WTC11 (cell line): ENCODE results near the gene EFEMP2. TPM values are rescaled to one million over a fixed set of nuclear protein-coding genes. Genes with fewer than 3 reads are reported as not detected.

Experiments used
- ATAC-seq: fragments of 200-7000 bp; cut with Tn5 transposase; 2 replicates; pipeline ENCODE4 v1.10.0; 2021; ENCODE audit warnings: mild to moderate bottlenecking, moderate library complexity
- CTCF ChIA-PET: fragments of 300-600 bp; sonication (Branson Sonifier 250); formaldehyde crosslinking; loops from one replicate; lab custom pipeline; 2021; ENCODE audit warnings: antibody characterized with exemption; lab: Charles Lee
- POLR2A ChIA-PET: fragments of 350-600 bp; sonication (Branson Sonifier 250); formaldehyde crosslinking; loops from one replicate; lab custom pipeline; 2021; ENCODE audit warnings: antibody characterized with exemption; lab: Charles Lee
- DNase-seq: peaks from one replicate; pipeline ENCODE4 v3.0.0; 2021; ENCODE audit warnings: low spot score
- H3K27ac Mint-ChIP-seq: 2 replicates; pipeline ENCODE4 v1.8.0; 2021; ENCODE audit warnings: mixed read lengths
- H3K27me3 Mint-ChIP-seq: 2 replicates; pipeline ENCODE4 v1.8.0; 2021; ENCODE audit warnings: low read depth, mild to moderate bottlenecking, moderate library complexity, mixed read lengths
- H3K36me3 Mint-ChIP-seq: 2 replicates; pipeline ENCODE4 v1.8.0; 2021; ENCODE audit warnings: mixed read lengths
- H3K4me1 Mint-ChIP-seq: 2 replicates; pipeline ENCODE4 v1.8.0; 2022; ENCODE audit warnings: mixed read lengths
- H3K4me3 Mint-ChIP-seq: 2 replicates; pipeline ENCODE4 v1.8.0; 2021; ENCODE audit warnings: mild to moderate bottlenecking, moderate library complexity, mixed read lengths
- H3K9me3 Mint-ChIP-seq: 2 replicates; pipeline ENCODE4 v1.8.0; 2021; ENCODE audit warnings: mixed read lengths
- CBFB ChIP-seq: sonication (generic); formaldehyde crosslinking; IDR thresholded peaks from 2 replicates; pipeline ENCODE4 v1.8.1; 2022; ENCODE audit warnings: mild to moderate bottlenecking, low read depth, missing genetic modification reagents
- ESRRA ChIP-seq: sonication (generic); formaldehyde crosslinking; IDR thresholded peaks from 2 replicates; pipeline ENCODE4 v1.8.1; 2022; ENCODE audit warnings: mild to moderate bottlenecking, missing genetic modification reagents, borderline replicate concordance
- FOXK1 ChIP-seq: sonication (generic); formaldehyde crosslinking; IDR thresholded peaks from 2 replicates; pipeline ENCODE4 v1.8.0; 2022; ENCODE audit warnings: mild to moderate bottlenecking, moderate library complexity, missing genetic modification reagents
- FOXP1 ChIP-seq: sonication (generic); formaldehyde crosslinking; IDR thresholded peaks from 2 replicates; pipeline ENCODE4 v1.8.0; 2022; ENCODE audit warnings: missing genetic modification reagents, mild to moderate bottlenecking, moderate library complexity, borderline replicate concordance
- GRHL2 ChIP-seq: fragments of 250-450 bp; sonication (Bioruptor Pico); IDR thresholded peaks from 2 replicates; pipeline ENCODE4 v1.8.0; 2022; ENCODE audit warnings: mild to moderate bottlenecking, moderate library complexity; ENCODE audit not compliant: insufficient replicate concordance, severe bottlenecking
- JUN ChIP-seq: sonication (generic); formaldehyde crosslinking; IDR thresholded peaks from 2 replicates; pipeline ENCODE4 v1.8.0; 2023; ENCODE audit warnings: mild to moderate bottlenecking, missing genetic modification reagents
- NFATC4 ChIP-seq: fragments of 250-450 bp; sonication (Bioruptor Pico); IDR thresholded peaks from 2 replicates; pipeline ENCODE4 v1.9.0; 2021; ENCODE audit warnings: mild to moderate bottlenecking
- NFE2L1 ChIP-seq: sonication (generic); formaldehyde crosslinking; IDR thresholded peaks from 2 replicates; pipeline ENCODE4 v1.8.1; 2023; ENCODE audit warnings: missing genetic modification reagents
- OVOL2 ChIP-seq: fragments of 250-450 bp; sonication (Bioruptor Pico); IDR thresholded peaks from 2 replicates; pipeline ENCODE4 v1.9.0; 2021; ENCODE audit warnings: mild to moderate bottlenecking, borderline replicate concordance
- SMAD4 ChIP-seq: sonication (generic); formaldehyde crosslinking; IDR thresholded peaks from 2 replicates; pipeline ENCODE4 v1.8.0; 2022; ENCODE audit warnings: mild to moderate bottlenecking, missing genetic modification reagents
- SOX15 ChIP-seq: fragments of 250-450 bp; sonication (Bioruptor Pico); IDR thresholded peaks from 2 replicates; pipeline ENCODE4 v1.9.0; 2021; ENCODE audit warnings: mild to moderate bottlenecking
- TEAD4 ChIP-seq: sonication (generic); formaldehyde crosslinking; IDR thresholded peaks from 2 replicates; pipeline ENCODE4 v1.8.0; 2022; ENCODE audit warnings: mild to moderate bottlenecking, missing genetic modification reagents
- TP53 ChIP-seq: sonication (generic); formaldehyde crosslinking; IDR thresholded peaks from 2 replicates; pipeline ENCODE4 v1.8.1; 2023; ENCODE audit warnings: mild to moderate bottlenecking, missing genetic modification reagents
- ZNF121 ChIP-seq: sonication (generic); formaldehyde crosslinking; IDR thresholded peaks from 2 replicates; pipeline ENCODE4 v1.8.0; 2023; ENCODE audit warnings: missing genetic modification reagents
- ZNF219 ChIP-seq: sonication (generic); formaldehyde crosslinking; IDR thresholded peaks from 2 replicates; pipeline ENCODE4 v1.8.0; 2023; ENCODE audit warnings: missing genetic modification reagents, mild to moderate bottlenecking, borderline replicate concordance
- ZNF263 ChIP-seq: sonication (generic); formaldehyde crosslinking; IDR thresholded peaks from 2 replicates; pipeline ENCODE4 v1.8.1; 2022; ENCODE audit warnings: low read depth, mild to moderate bottlenecking, moderate library complexity, missing genetic modification reagents
- ZNF396 ChIP-seq: fragments of 250-450 bp; sonication (Bioruptor Pico); IDR thresholded peaks from 2 replicates; pipeline ENCODE4 v1.8.0; 2021; ENCODE audit warnings: mild to moderate bottlenecking, moderate library complexity, borderline replicate concordance
- ZNF416 ChIP-seq: fragments of 250-450 bp; sonication (Bioruptor Pico); IDR thresholded peaks from 2 replicates; pipeline ENCODE4 v1.9.0; 2021; ENCODE audit warnings: mild to moderate bottlenecking, inconsistent platforms
- total RNA-seq: library from RNA; stranded (reverse); gene quantifications from 3 replicates; pipeline ENCODE4 v1.2.3, GENCODE V29; 2021
- TF ChIP-seq, protein P1 (sequence below): sonication (generic); formaldehyde crosslinking; IDR thresholded peaks from 2 replicates; pipeline ENCODE4 v1.8.1; 2022; ENCODE audit warnings: missing genetic modification reagents, borderline replicate concordance
- TF ChIP-seq, protein P2 (sequence below): fragments of 250-450 bp; sonication (Bioruptor Pico); IDR thresholded peaks from 2 replicates; pipeline ENCODE4 v1.9.0; 2021; ENCODE audit warnings: mild to moderate bottlenecking
- TF ChIP-seq, protein P3 (sequence below): sonication (generic); formaldehyde crosslinking; IDR thresholded peaks from 2 replicates; pipeline ENCODE4 v1.8.0; 2022; ENCODE audit warnings: mild to moderate bottlenecking, missing genetic modification reagents
- TF ChIP-seq, protein P4 (sequence below): fragments of 250-450 bp; sonication (Bioruptor Pico); IDR thresholded peaks from 2 replicates; pipeline ENCODE4 v1.9.0; 2021; ENCODE audit warnings: moderate library complexity, mild to moderate bottlenecking, inconsistent platforms, borderline replicate concordance
- TF ChIP-seq, protein P5 (sequence below): sonication (generic); formaldehyde crosslinking; IDR thresholded peaks from 2 replicates; pipeline ENCODE4 v1.8.0; 2022; ENCODE audit warnings: mild to moderate bottlenecking, missing genetic modification reagents
- TF ChIP-seq, protein P6 (sequence below): sonication (generic); formaldehyde crosslinking; IDR thresholded peaks from 2 replicates; pipeline ENCODE4 v1.8.1; 2023; ENCODE audit warnings: mild to moderate bottlenecking, missing genetic modification reagents, moderate library complexity
- TF ChIP-seq, protein P7 (sequence below): sonication (generic); formaldehyde crosslinking; IDR thresholded peaks from 2 replicates; pipeline ENCODE4 v1.8.1; 2023; ENCODE audit warnings: mild to moderate bottlenecking, moderate library complexity, missing genetic modification reagents
- TF ChIP-seq, protein P8 (sequence below): sonication (generic); formaldehyde crosslinking; conservative IDR thresholded peaks from 2 replicates; pipeline ENCODE4 v1.8.1; 2022; ENCODE audit warnings: mild to moderate bottlenecking, missing genetic modification reagents

EFEMP2 gene
- total RNA-seq, 1 experiment from 2014 or later = 14.2 TPM

DNA sequence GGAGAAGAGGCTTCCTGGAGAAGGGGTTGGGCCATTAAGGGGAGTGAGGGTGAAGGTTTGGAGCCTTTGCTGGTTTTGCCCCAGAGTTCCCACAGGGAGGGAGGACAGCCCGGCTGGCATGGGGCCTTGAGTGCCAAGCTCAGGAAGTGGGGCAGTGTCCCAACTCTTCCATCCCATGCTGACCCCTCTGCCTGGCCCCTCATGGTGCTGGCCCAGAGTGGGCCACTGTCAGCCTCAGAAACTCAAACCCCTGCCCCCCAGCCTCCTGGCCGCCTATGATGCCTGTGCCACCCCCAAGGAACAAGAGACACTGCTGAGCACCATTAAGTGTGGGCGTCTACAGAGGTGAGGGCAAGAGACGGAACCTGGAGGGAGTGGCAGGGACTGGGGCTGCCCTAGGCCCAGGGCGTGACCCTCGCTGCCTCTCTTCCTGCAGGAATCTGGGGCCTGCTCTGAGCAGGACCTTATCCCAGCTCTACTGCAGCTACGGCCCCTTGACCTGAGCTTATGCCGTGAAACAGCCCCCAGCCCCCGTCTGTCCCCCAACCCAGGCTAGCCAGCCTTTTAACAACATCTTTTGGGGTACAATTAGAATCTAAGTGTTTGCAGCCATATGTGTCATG lies 6.9 kb downstream of the EFEMP2 start:
- Mint-ChIP-seq H3K4me1 (peaks cover 19% of the 10 kb centered on the region), H3K4me3 (no peak overlapping the region), H3K27me3 (peaks cover 26% of the 10 kb centered on the region), H3K9me3 (no peaks in the 10 kb centered on the region), H3K27ac (no peak overlapping the region), H3K36me3 (peaks cover 20% of the 10 kb centered on the region)
- ATAC-seq (no peak), DNase-seq (no peak)
- CTCF ChIA-PET = interaction anchor here (16.6 kb wide), 1 partner anchor 24 kb away, joined by 539 read pairs; the partner anchor contains the start of genes CCDC85B and FIBP
- TF ChIP-seq, protein P1, sequence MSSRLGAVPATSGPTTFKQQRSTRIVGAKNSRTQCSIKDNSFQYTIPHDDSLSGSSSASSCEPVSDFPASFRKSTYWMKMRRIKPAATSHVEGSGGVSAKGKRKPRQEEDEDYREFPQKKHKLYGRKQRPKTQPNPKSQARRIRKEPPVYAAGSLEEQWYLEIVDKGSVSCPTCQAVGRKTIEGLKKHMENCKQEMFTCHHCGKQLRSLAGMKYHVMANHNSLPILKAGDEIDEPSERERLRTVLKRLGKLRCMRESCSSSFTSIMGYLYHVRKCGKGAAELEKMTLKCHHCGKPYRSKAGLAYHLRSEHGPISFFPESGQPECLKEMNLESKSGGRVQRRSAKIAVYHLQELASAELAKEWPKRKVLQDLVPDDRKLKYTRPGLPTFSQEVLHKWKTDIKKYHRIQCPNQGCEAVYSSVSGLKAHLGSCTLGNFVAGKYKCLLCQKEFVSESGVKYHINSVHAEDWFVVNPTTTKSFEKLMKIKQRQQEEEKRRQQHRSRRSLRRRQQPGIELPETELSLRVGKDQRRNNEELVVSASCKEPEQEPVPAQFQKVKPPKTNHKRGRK (CRISPR knock-in tag) = no peak
- no peak for TF ChIP-seq SOX15
- no peak for TF ChIP-seq FOXP1 (CRISPR knock-in tag)
- no peak for TF ChIP-seq CBFB
- no peak for TF ChIP-seq NFE2L1 (CRISPR knock-in tag)
- no peak for TF ChIP-seq FOXK1 (CRISPR knock-in tag)
- no peak for TF ChIP-seq TP53 (CRISPR knock-in tag)
- TF ChIP-seq GRHL2 (CRISPR knock-in tag) = no peak
- TF ChIP-seq, protein P2, sequence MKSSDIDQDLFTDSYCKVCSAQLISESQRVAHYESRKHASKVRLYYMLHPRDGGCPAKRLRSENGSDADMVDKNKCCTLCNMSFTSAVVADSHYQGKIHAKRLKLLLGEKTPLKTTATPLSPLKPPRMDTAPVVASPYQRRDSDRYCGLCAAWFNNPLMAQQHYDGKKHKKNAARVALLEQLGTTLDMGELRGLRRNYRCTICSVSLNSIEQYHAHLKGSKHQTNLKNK = no peak
- TF ChIP-seq ZNF396 (CRISPR knock-in tag) = no peak
- TF ChIP-seq ZNF263 (CRISPR knock-in tag) = no peak
- TF ChIP-seq, protein P3, sequence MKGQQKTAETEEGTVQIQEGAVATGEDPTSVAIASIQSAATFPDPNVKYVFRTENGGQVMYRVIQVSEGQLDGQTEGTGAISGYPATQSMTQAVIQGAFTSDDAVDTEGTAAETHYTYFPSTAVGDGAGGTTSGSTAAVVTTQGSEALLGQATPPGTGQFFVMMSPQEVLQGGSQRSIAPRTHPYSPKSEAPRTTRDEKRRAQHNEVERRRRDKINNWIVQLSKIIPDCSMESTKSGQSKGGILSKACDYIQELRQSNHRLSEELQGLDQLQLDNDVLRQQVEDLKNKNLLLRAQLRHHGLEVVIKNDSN = no peak
- TF ChIP-seq OVOL2 (CRISPR knock-in tag) = no peak
- TF ChIP-seq, protein P4, sequence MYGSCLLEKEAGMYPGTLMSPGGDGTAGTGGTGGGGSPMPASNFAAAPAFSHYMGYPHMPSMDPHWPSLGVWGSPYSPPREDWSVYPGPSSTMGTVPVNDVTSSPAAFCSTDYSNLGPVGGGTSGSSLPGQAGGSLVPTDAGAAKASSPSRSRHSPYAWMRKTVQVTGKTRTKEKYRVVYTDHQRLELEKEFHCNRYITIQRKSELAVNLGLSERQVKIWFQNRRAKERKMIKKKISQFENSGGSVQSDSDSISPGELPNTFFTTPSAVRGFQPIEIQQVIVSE (CRISPR knock-in tag) = no peak
- TF ChIP-seq ZNF416 (CRISPR knock-in tag) = no peak
- TF ChIP-seq, protein P5, sequence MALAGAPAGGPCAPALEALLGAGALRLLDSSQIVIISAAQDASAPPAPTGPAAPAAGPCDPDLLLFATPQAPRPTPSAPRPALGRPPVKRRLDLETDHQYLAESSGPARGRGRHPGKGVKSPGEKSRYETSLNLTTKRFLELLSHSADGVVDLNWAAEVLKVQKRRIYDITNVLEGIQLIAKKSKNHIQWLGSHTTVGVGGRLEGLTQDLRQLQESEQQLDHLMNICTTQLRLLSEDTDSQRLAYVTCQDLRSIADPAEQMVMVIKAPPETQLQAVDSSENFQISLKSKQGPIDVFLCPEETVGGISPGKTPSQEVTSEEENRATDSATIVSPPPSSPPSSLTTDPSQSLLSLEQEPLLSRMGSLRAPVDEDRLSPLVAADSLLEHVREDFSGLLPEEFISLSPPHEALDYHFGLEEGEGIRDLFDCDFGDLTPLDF (CRISPR knock-in tag) = no peak
- TF ChIP-seq, protein P6, sequence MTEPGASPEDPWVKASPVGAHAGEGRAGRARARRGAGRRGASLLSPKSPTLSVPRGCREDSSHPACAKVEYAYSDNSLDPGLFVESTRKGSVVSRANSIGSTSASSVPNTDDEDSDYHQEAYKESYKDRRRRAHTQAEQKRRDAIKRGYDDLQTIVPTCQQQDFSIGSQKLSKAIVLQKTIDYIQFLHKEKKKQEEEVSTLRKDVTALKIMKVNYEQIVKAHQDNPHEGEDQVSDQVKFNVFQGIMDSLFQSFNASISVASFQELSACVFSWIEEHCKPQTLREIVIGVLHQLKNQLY (CRISPR knock-in tag) = no peak
- no peak for TF ChIP-seq SMAD4 (CRISPR knock-in tag)
- POLR2A ChIA-PET = no interaction called here

DNA sequence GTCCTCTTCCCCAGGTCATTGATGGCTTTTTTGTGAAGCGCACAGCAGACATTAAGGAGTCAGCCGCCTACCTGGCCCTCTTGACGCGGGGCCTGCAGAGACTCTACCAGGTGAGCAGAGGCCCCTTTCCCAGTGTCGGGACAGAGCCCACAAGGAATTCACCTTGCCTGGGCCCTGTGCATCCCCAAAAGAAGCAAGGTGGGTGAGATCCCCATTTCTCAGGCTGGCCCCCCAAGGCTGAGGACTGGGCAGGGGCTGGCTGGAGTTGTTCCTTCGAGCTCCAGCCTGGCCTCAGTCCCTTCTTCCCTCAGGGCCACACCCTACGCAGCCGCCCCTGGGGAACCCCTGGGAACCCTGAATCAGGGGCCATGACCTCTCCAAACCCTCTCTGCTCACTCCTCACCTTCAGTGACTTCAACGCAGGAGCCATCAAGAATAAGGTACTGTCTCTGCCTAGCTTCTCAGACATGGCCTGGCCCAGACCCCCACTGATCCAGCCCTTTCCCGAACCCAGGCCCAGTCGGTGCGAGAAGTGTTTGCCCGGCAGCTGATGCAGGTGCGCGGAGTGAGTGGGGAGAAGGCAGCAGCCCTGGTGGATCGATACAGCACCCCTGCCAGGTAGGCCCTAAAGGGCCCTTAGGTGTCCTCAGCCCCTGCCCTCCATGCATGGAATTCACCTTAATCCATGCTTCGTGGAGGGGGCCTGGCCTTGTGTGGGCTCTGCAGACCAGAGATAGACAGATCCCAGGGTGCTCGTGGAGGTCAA lies 7.7 kb downstream of the EFEMP2 start:
- Mint-ChIP-seq H3K9me3 (no peaks in the 10 kb centered on the region), H3K27ac (no peak overlapping the region), H3K4me1 (peaks cover 19% of the 10 kb centered on the region), H3K27me3 (peaks cover 19% of the 10 kb centered on the region), H3K36me3 (peaks cover 20% of the 10 kb centered on the region), H3K4me3 (no peak overlapping the region)
- DNase-seq (no peak), ATAC-seq (no peak)
- CTCF ChIA-PET = interaction anchor here (16.6 kb wide), 1 partner anchor 24 kb away, joined by 539 read pairs; the partner anchor contains the start of genes CCDC85B and FIBP
- POLR2A ChIA-PET = no interaction called here
- TF ChIP-seq NFATC4 (CRISPR knock-in tag) (no peak), ESRRA (CRISPR knock-in tag) (no peak), ZNF219 (no peak), JUN (CRISPR knock-in tag) (no peak), ZNF121 (CRISPR knock-in tag) (no peak), TEAD4 (no peak), SOX15 (no peak)
- TF ChIP-seq, protein P7, sequence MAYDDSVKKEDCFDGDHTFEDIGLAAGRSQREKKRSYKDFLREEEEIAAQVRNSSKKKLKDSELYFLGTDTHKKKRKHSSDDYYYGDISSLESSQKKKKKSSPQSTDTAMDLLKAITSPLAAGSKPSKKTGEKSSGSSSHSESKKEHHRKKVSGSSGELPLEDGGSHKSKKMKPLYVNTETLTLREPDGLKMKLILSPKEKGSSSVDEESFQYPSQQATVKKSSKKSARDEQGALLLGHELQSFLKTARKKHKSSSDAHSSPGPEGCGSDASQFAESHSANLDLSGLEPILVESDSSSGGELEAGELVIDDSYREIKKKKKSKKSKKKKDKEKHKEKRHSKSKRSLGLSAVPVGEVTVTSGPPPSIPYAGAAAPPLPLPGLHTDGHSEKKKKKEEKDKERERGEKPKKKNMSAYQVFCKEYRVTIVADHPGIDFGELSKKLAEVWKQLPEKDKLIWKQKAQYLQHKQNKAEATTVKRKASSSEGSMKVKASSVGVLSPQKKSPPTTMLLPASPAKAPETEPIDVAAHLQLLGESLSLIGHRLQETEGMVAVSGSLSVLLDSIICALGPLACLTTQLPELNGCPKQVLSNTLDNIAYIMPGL (CRISPR knock-in tag) = no peak
- TF ChIP-seq, protein P6 (CRISPR knock-in tag) = no peak
- TF ChIP-seq, protein P8, sequence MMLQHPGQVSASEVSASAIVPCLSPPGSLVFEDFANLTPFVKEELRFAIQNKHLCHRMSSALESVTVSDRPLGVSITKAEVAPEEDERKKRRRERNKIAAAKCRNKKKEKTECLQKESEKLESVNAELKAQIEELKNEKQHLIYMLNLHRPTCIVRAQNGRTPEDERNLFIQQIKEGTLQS (CRISPR knock-in tag) = no peak
